Loucy (cell line): ENCODE results near the gene SLC27A4.

Experiments
- EZH2phosphoT487 ChIP-seq: fragments of 200-600 bp; IDR thresholded peaks from 2 replicates; pipeline ENCODE4 v1.6.1; 2018; ENCODE audit warnings: antibody characterized with exemption, mild to moderate bottlenecking, moderate library complexity, borderline replicate concordance
- TF ChIP-seq, protein P1 (sequence below): fragments of 200-600 bp; sonication (generic); conservative IDR thresholded peaks from 2 replicates; pipeline ENCODE4 v1.5.1; 2014; ENCODE audit warnings: mild to moderate bottlenecking, antibody characterized with exemption, low read length

- TF ChIP-seq, protein P1, sequence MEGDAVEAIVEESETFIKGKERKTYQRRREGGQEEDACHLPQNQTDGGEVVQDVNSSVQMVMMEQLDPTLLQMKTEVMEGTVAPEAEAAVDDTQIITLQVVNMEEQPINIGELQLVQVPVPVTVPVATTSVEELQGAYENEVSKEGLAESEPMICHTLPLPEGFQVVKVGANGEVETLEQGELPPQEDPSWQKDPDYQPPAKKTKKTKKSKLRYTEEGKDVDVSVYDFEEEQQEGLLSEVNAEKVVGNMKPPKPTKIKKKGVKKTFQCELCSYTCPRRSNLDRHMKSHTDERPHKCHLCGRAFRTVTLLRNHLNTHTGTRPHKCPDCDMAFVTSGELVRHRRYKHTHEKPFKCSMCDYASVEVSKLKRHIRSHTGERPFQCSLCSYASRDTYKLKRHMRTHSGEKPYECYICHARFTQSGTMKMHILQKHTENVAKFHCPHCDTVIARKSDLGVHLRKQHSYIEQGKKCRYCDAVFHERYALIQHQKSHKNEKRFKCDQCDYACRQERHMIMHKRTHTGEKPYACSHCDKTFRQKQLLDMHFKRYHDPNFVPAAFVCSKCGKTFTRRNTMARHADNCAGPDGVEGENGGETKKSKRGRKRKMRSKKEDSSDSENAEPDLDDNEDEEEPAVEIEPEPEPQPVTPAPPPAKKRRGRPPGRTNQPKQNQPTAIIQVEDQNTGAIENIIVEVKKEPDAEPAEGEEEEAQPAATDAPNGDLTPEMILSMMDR = no peak
- no peak for TF ChIP-seq EZH2phosphoT487
Observed at GRCh38 chr9:128371630-128372117, 31.3 kb downstream of the SLC27A4 start.
